Lower leg skin (tissue), 4 donors: ENCODE measurements around the gene CTDSP1. TPM values are rescaled to one million over a fixed set of nuclear protein-coding genes. Genes with fewer than 3 reads are reported as not detected.

Experiments used
- DNase-seq, 2 donors: peaks; one replicate each; pipeline ENCODE4 v3.0.0-alpha.2; 2019; ENCODE audit warnings: low spot score in 2 of 2
- H3K4me3 ChIP-seq: fragments of 200-600 bp; sonication (generic); 2 replicates; pipeline ENCODE4 v1.5.1; 2017; ENCODE audit warnings: mild to moderate bottlenecking, low read depth; ENCODE audit not compliant: poor library complexity, severe bottlenecking
- POLR2A ChIP-seq, 2 donors: fragments of 450-650 bp; IDR thresholded peaks; one replicate each; pipeline ENCODE4 v1.6.1; 2016 to 2017; ENCODE audit warnings: antibody characterized with exemption in 2 of 2, mild to moderate bottlenecking in 1 of 2, moderate library complexity in 1 of 2
- WGBS, 2 donors: methylation state at CpG; one replicate each; pipeline ENCODE4 v1.1.5; 2018; 5-methylcytosine and 5-hydroxymethylcytosine counted together
- intact Hi-C: fragments of 100-400 bp; cut with DNase I; formaldehyde crosslinking; loops from one replicate; pipeline ENCODE4 v1.15.0; 2023; ENCODE audit warnings: low total_unique reads
- total RNA-seq, 4 donors: library from RNA; depleted of rRNA; stranded (reverse); fragments of >200 nt; gene quantifications; one replicate each; pipeline ENCODE4 v1.1.0, GENCODE V29; 2016
- TF ChIP-seq, protein P1 (sequence below), 3 donors: fragments of 450-650 bp; IDR thresholded peaks; one replicate each; pipeline ENCODE4 v1.5.1; 2016; ENCODE audit warnings: antibody characterized with exemption in 3 of 3, mild to moderate bottlenecking in 3 of 3, moderate library complexity in 2 of 3

CTDSP1 gene
- total RNA-seq, 4 donors from 2014 or later: 64.8 to 108 (median 99.9) TPM

DNA sequence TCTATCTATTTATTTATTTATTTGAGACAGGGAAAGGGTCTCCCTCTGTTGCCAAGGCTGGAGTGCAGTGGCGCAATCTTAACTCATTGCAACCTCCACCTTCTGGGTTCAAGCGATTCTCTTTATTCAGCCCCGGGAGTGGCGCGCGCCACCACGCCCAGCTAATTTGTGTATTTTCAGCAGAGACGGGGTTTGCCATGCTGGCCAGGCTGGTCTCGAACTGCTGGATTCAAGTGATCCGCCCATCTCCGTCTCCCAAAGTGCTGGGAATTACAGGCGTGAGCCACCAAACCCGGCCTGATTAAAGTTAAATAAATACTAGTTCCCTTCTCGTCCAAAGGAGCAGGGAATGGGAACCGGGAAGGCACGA lies 4.2 kb upstream of the CTDSP1 start:
- DNase-seq: no peak
- 14 to 20% methylated on average over 16 of the region's 16 CpGs for WGBS, 2 donors
- TF ChIP-seq POLR2A (IDR thresholded peaks at IDR 0.05): no peak
- TF ChIP-seq, protein P1, sequence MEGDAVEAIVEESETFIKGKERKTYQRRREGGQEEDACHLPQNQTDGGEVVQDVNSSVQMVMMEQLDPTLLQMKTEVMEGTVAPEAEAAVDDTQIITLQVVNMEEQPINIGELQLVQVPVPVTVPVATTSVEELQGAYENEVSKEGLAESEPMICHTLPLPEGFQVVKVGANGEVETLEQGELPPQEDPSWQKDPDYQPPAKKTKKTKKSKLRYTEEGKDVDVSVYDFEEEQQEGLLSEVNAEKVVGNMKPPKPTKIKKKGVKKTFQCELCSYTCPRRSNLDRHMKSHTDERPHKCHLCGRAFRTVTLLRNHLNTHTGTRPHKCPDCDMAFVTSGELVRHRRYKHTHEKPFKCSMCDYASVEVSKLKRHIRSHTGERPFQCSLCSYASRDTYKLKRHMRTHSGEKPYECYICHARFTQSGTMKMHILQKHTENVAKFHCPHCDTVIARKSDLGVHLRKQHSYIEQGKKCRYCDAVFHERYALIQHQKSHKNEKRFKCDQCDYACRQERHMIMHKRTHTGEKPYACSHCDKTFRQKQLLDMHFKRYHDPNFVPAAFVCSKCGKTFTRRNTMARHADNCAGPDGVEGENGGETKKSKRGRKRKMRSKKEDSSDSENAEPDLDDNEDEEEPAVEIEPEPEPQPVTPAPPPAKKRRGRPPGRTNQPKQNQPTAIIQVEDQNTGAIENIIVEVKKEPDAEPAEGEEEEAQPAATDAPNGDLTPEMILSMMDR (IDR thresholded peaks at IDR 0.05): no peak
- no peak overlapping the region for H3K4me3 ChIP-seq
- intact Hi-C loops: loop anchor here (10.0 kb wide), 1 partner anchor 121 kb away; the partner anchor contains the start of genes AAMP and PNKD

- intact Hi-C loops: loop anchor here (10.0 kb wide), 1 partner anchor 121 kb away; the partner anchor contains the start of genes AAMP and PNKD
- DNase-seq: peak; percentile 88 to 98
- 1% methylated on average over 48 to 51 of the region's 57 CpGs for WGBS, 2 donors
- peak overlapping the region; percentile 59 for H3K4me3 ChIP-seq
- TF ChIP-seq, protein P1 (IDR thresholded peaks at IDR 0.05): peak in 1 of 3 donors; percentile 85
- no peak for TF ChIP-seq POLR2A (IDR thresholded peaks at IDR 0.05)
Observed at GRCh38 chr2:218395826-218396687, 3.6 kb upstream of the CTDSP1 start.

DNA sequence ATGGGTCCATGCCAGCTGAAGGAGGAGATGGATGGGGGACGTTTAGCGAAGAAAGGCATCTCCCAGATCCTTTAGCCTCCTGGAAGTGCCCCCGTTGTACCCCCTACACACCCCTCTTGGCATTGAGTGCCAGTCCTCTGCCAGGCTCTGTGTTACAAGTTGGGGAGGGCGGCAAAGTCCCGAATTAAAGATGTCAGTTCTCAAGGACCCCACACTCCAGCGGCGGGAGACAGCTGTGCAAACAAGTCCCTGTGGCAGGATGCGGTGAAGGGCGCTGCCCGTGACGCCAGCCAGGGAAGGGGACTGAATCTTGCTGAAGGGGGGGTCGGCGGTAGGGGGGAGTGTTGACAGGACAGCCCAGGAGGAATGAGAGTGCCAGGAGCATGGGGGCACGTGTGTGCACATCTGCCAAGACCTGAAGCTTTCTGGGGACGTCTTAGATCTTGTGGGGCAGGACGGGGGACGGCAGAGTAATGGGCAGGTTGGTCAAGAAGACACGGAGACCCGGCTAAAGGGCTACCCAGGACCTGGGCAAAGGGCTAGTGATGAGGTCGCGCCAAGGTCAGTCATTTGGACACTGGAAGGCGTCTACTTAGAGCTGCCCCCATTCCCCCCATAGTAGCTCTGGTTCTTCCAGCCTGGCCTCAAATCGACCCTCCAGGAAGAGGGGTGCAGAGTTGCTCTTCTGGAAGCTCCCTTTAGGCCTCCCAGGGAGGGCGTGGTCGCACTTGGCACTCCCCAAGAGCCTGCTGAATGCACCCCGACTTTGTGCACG lies 2.8 kb upstream of the CTDSP1 start:
- WGBS, 2 donors: 1 to 2% methylated on average over 27 of the region's 27 CpGs
- intact Hi-C loops: loop anchor here (10.0 kb wide), 1 partner anchor 122 kb away; the partner anchor contains the start of genes AAMP and PNKD
- peak; percentile 67 to 97 for DNase-seq
- peak overlapping the region; percentile 59 for H3K4me3 ChIP-seq
- TF ChIP-seq POLR2A (IDR thresholded peaks at IDR 0.05): no peak
- TF ChIP-seq, protein P1 (IDR thresholded peaks at IDR 0.05): no peak

DNA sequence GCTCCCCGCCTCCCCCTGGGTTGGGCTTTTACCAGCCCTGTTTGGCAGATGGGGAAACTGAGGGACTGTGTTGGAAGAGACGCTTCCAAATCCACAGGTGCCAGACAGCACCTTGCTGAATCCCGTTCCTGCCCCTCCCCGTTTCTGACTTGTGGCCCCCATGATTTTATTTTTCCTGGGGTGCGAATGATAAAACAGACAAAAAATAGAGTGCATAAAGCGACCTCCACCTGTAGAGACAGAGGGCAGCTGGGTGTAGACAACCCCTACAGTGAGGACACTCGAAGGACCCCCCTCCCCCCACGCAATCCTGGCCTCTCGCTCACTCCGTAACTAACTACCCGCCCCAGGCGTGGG lies 2.2 kb upstream of the CTDSP1 start:
- no peak for DNase-seq
- intact Hi-C loops: loop anchor here (10.0 kb wide), 1 partner anchor 123 kb away; the partner anchor contains the start of genes AAMP and PNKD
- 2% methylated on average over 12 of the region's 12 CpGs for WGBS, 2 donors
- TF ChIP-seq, protein P1 (IDR thresholded peaks at IDR 0.05): no peak
- TF ChIP-seq POLR2A (IDR thresholded peaks at IDR 0.05): no peak
- peak overlapping the region; percentile 25 for H3K4me3 ChIP-seq

GRCh38 chr2:218397820-218398436 lies 1.7 kb upstream of the CTDSP1 start:
- TF ChIP-seq POLR2A (IDR thresholded peaks at IDR 0.05): no peak
- TF ChIP-seq, protein P1 (IDR thresholded peaks at IDR 0.05): no peak
- H3K4me3 ChIP-seq: peak overlapping the region; percentile 25
- WGBS, 2 donors: 0 to 1% methylated on average over 35 of the region's 35 CpGs
- peak in 1 of 2 donors; percentile 95 for DNase-seq
- intact Hi-C loops: loop anchor here (10.0 kb wide), 1 partner anchor 123 kb away; the partner anchor contains the start of genes AAMP and PNKD
